K562 (cell line): ENCODE results near the gene ARHGEF38.

ENCODE experiments used
- KAT7 ChIP-seq: sonication (generic); formaldehyde crosslinking; IDR thresholded peaks from 2 replicates; pipeline ENCODE4 v1.8.0; 2022; ENCODE audit warnings: missing genetic modification reagents, mild to moderate bottlenecking, borderline replicate concordance
- KLF13 ChIP-seq: fragments of 450-650 bp; IDR thresholded peaks from 2 replicates; pipeline ENCODE4 v1.6.1; 2016; ENCODE audit warnings: missing genetic modification characterization, low read depth, mild to moderate bottlenecking, missing compliant biosample characterization, moderate library complexity, borderline replicate concordance
- MAFK ChIP-seq: IDR thresholded peaks from 2 replicates; pipeline ENCODE4 v1.6.1; 2011; ENCODE audit warnings: low read length, improper control_type of control experiment
- TF ChIP-seq, protein P1 (sequence below): sonication (generic); formaldehyde crosslinking; IDR thresholded peaks from 2 replicates; pipeline ENCODE4 v1.8.1; 2022; ENCODE audit warnings: missing genetic modification reagents
- TF ChIP-seq, protein P2 (sequence below), 2 experiments: fragments of 450-650 bp in 1 of 2; sonication (generic) in 1 of 2; formaldehyde crosslinking in 1 of 2; IDR thresholded peaks in 1 of 2; conservative IDR thresholded peaks in 1 of 2; 2 replicates each; pipeline versions ENCODE4 v1.6.1 to v1.8.1; 2016 to 2023; ENCODE audit warnings: mild to moderate bottlenecking in 2 of 2, moderate library complexity in 2 of 2, inconsistent platforms in 1 of 2, missing genetic modification reagents in 1 of 2
- TF ChIP-seq, protein P3 (sequence below): fragments of 150-350 bp; conservative IDR thresholded peaks from 2 replicates; pipeline ENCODE4 v1.6.1; 2014; ENCODE audit warnings: low read length
- TF ChIP-seq, protein P4 (sequence below): fragments of 250-450 bp; sonication (Bioruptor Pico); IDR thresholded peaks from 2 replicates; pipeline ENCODE4 v1.8.0; 2021; ENCODE audit warnings: moderate library complexity, mild to moderate bottlenecking, inconsistent platforms

DNA sequence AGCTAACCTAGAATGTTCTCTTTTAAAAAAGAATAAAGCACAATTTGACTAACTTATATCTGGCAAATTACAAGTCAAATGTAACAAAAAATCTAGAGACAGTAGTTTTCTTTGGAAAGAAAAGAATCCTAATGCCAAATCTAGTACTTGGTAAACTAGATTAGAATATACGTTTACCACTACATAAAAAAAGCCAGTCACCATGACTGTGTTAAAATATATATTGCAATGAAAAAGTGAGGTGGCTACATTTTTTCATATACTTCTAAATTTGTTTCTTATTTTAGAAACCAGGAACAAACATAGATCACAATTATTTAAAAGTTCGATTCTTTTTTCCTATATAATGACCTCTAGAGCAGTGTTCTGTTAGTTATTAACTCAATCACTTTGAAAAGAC is 48.9 kb upstream of the ARHGEF38 start:
- no peak for TF ChIP-seq KAT7
- TF ChIP-seq, protein P1, sequence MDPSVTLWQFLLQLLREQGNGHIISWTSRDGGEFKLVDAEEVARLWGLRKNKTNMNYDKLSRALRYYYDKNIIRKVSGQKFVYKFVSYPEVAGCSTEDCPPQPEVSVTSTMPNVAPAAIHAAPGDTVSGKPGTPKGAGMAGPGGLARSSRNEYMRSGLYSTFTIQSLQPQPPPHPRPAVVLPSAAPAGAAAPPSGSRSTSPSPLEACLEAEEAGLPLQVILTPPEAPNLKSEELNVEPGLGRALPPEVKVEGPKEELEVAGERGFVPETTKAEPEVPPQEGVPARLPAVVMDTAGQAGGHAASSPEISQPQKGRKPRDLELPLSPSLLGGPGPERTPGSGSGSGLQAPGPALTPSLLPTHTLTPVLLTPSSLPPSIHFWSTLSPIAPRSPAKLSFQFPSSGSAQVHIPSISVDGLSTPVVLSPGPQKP (CRISPR knock-in tag): no peak
- peak; percentile 15; the same call in 1 of the 2 replicates for TF ChIP-seq MAFK
- TF ChIP-seq KLF13 (tag): no peak
- TF ChIP-seq, protein P2, sequence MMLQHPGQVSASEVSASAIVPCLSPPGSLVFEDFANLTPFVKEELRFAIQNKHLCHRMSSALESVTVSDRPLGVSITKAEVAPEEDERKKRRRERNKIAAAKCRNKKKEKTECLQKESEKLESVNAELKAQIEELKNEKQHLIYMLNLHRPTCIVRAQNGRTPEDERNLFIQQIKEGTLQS (IDR thresholded peaks at IDR 0.05): no peak
- TF ChIP-seq, protein P2 (CRISPR knock-in tag; conservative IDR thresholded peaks at IDR 0.05): no peak
- TF ChIP-seq, protein P3, sequence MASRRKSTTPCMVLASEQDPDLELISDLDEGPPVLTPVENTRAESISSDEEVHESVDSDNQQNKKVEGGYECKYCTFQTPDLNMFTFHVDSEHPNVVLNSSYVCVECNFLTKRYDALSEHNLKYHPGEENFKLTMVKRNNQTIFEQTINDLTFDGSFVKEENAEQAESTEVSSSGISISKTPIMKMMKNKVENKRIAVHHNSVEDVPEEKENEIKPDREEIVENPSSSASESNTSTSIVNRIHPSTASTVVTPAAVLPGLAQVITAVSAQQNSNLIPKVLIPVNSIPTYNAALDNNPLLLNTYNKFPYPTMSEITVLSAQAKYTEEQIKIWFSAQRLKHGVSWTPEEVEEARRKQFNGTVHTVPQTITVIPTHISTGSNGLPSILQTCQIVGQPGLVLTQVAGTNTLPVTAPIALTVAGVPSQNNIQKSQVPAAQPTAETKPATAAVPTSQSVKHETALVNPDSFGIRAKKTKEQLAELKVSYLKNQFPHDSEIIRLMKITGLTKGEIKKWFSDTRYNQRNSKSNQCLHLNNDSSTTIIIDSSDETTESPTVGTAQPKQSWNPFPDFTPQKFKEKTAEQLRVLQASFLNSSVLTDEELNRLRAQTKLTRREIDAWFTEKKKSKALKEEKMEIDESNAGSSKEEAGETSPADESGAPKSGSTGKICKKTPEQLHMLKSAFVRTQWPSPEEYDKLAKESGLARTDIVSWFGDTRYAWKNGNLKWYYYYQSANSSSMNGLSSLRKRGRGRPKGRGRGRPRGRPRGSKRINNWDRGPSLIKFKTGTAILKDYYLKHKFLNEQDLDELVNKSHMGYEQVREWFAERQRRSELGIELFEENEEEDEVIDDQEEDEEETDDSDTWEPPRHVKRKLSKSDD: no peak
- TF ChIP-seq, protein P4, sequence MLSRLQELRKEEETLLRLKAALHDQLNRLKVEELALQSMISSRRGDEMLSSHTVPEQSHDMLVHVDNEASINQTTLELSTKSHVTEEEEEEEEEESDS (CRISPR knock-in tag): no peak
